Activated T-cell treated with anti-CD3 and anti-CD28 coated beads for 4 hours (primary cell): ENCODE data around the gene ZRANB2.

Experiments
- DNase-seq: peaks from one replicate; pipeline ENCODE4 v3.0.0-alpha.2; 2020

The ZRANB2 gene

GRCh38 chr1:71026093-71026492, 54.7 kb downstream of the ZRANB2 start:
- no peak for DNase-seq

DNA sequence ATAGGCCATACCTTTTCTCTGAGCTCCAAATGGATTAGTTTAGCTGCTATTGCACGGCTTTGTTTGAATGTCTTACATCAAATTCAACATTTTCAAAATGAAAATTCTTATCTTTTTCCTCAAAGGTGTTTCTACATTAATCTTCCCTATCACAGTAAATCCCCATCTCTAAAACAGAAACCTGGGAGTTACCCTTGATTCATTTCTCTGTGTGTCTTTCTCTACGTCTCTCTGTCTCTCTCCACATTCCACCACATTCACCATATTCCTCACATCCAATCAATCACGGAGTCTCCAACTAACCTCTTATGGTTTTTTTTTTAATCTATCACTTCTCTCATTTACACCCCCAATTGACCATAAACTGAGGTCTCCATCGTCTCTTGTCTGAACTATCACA, 57.3 kb downstream of the ZRANB2 start:
- DNase-seq, result no peak

DNA sequence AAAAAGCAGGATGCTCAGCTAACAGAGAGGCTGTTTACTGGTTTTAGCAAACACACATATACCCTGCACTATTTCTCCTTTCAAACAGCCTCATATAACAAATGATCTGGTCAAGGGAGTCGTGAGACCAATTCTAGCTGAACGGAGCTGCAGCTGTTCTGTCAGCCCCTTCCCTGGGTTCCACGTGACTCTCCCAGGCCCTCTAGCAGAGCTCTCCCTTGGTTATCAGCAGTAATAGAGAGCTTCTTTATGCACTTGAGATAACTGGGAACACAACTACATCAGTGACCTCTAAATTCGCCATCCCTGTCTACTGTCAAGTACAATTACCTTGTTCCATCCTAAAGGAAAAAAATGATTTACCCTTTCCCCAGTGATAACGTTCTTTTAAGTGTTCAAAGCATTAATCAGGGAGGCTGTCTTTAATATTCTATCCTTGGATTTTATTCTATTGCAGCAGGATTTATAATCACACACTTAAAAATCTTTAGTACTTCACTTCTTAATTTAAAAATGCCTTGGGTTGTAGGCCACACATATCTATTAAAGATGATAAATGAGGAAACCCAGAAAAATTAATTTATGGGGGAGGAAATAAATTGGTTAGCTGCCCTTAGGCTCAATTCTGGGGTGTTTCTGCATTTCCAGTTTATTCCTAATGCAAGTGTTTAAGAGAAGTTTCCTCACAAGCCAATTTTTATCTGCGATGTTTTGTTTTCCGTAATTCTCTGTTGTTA, 61.4 kb downstream of the ZRANB2 start:
- no peak for DNase-seq

DNA sequence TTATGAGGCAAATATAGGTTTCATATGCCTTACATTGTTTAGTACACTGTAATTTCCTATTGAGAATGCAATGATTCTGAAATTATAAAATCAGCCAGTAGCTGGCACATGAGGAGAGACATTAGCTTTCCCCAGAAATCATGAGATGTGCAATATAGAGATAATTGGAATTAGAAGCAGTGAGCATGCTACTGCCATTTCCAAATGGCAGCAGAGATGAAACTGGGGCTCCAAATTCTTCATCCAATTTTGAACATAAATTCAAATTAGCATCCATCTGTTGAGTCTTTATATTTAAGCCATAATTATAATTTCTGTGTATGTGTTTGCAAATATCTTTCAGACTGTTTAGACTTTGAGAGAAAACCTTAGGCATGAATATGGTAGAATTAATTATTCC, 62.0 kb downstream of the ZRANB2 start:
- DNase-seq, result no peak

DNA sequence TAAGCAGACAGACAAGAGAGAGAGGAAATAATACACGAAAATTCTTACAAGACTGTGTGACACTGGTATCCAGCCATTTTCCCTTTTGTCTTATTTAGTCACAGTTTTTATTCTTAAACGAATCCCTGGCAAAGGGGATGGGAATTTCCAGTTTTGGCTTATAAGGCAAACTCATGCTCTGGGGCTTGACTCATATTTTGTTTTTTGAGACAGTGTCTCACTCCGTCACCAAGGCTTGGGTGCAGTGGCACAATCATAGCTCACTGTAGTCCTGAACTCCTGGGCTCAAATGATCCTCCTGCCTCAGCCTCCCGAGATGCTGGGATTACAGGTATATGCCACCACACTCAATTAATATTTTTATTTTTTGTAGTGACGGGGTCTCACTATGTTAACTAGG, 65.1 kb downstream of the ZRANB2 start:
- DNase-seq, result no peak

DNA sequence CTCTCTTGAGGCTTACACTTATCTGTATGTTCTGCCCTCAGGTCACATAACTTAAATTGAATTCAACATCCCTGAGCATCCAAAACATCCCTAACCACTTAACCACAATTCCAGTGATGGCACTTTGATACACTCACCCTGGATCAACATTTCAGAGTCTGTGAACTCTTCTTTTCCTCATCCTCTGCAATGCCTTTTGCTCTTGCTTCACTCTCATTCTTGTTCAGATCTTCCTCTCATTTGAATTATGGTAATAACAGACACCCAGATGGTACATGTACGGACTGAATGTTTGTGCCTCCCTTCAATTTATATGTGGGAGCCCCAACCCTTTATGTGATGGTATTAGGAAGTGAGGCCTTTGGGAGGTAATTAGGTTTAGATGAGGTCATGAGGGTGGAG, 66.7 kb downstream of the ZRANB2 start:
- DNase-seq, result no peak
